WTC11 (cell line): ENCODE data around the gene USP28.

Experiments used
- CTCF ChIP-seq: fragments of 200-600 bp; IDR thresholded peaks from 2 replicates; pipeline ENCODE4 v1.8.0; 2022; ENCODE audit warnings: antibody characterized with exemption
- TP53 ChIP-seq: sonication (generic); formaldehyde crosslinking; IDR thresholded peaks from 2 replicates; pipeline ENCODE4 v1.8.1; 2023; ENCODE audit warnings: mild to moderate bottlenecking, missing genetic modification reagents

GRCh38 chr11:113877670-113878055 is 2.3 kb upstream of the USP28 start:
- no peak for TF ChIP-seq TP53 (CRISPR knock-in tag)
- no peak for TF ChIP-seq CTCF
